Spleen (tissue), 13 donors: Measurements from ENCODE around the gene OR8A1. TPM values are rescaled to one million over a fixed set of nuclear protein-coding genes. Genes with fewer than 3 reads are reported as not detected.

Experiments
- DNase-seq: peaks from one replicate; pipeline ENCODE4 v3.0.0-alpha.2; 2020
- H3K27ac ChIP-seq, 8 donors: fragments of 200-600 bp; sonication (generic) in 7 of 8; 1 replicate in 4 of 8; 2 replicates in 4 of 8; pipeline versions ENCODE4 v1.5.0 to v1.8.0; 2016 to 2021; ENCODE audit warnings: inconsistent platforms in 4 of 8, mild to moderate bottlenecking in 4 of 8, moderate library complexity in 1 of 8
- H3K27me3 ChIP-seq, 7 donors: fragments of 200-600 bp; sonication (generic) in 6 of 7; replicated peaks in 1 of 7; 1 replicate in 4 of 7; 2 replicates in 3 of 7; pipeline versions ENCODE4 v1.5.0 to v1.8.0; 2016 to 2021; ENCODE audit warnings: inconsistent platforms in 3 of 7, mild to moderate bottlenecking in 1 of 7
- H3K36me3 ChIP-seq, 6 donors: fragments of 200-600 bp; sonication (generic) in 5 of 6; 1 replicate in 4 of 6; 2 replicates in 2 of 6; pipeline versions ENCODE4 v1.5.0 to v1.8.0; 2016 to 2021; ENCODE audit warnings: inconsistent platforms in 2 of 6
- H3K4me1 ChIP-seq, 6 donors: fragments of 200-600 bp; sonication (generic) in 5 of 6; 1 replicate in 3 of 6; 2 replicates in 3 of 6; pipeline versions ENCODE4 v1.5.0 to v1.8.0; 2016 to 2021; ENCODE audit warnings: inconsistent platforms in 3 of 6
- H3K4me3 ChIP-seq, 8 donors: fragments of 200-600 bp; sonication (generic) in 7 of 8; 1 replicate in 4 of 8; 2 replicates in 4 of 8; pipeline versions ENCODE4 v1.5.0 to v1.8.0; 2016 to 2021; ENCODE audit warnings: inconsistent platforms in 4 of 8, mild to moderate bottlenecking in 4 of 8, moderate library complexity in 2 of 8
- H3K9me3 ChIP-seq, 8 donors: fragments of 200-600 bp; sonication (generic) in 7 of 8; 1 replicate in 4 of 8; 2 replicates in 4 of 8; pipeline versions ENCODE4 v1.5.0 to v1.8.0; 2016 to 2021; ENCODE audit warnings: inconsistent platforms in 4 of 8
- CTCF ChIP-seq, 11 experiments: fragments of 200-600 bp in 7 of 11; fragments of 450-650 bp in 4 of 11; sonication (generic) in 4 of 11; IDR thresholded peaks in 8 of 11; conservative IDR thresholded peaks in 3 of 11; 1 replicate in 7 of 11; 2 replicates in 4 of 11; pipeline versions ENCODE4 v1.4.0 to v1.8.0; 2016 to 2021; ENCODE audit warnings: antibody characterized with exemption in 11 of 11, inconsistent platforms in 4 of 11, mild to moderate bottlenecking in 1 of 11
- POLR2A ChIP-seq, 3 donors: fragments of 450-650 bp; IDR thresholded peaks; one replicate each; pipeline ENCODE4 v1.5.1; 2017; ENCODE audit warnings: antibody characterized with exemption in 3 of 3, mild to moderate bottlenecking in 1 of 3
- POLR2AphosphoS5 ChIP-seq, 3 donors: sonication (generic); formaldehyde crosslinking; IDR thresholded peaks; one replicate each; pipeline ENCODE4 v1.5.1; 2017; ENCODE audit warnings: antibody characterized with exemption in 3 of 3
- WGBS, 5 donors: extraction: QIAGEN DNeasy Blood & Tissue Kit in 3 of 5; methylation state at CpG; one replicate each; pipeline versions ENCODE4 v1.1.5 to v1.1.7; 2013 to 2018; 5-methylcytosine and 5-hydroxymethylcytosine counted together
- intact Hi-C: fragments of 100-400 bp; cut with DNase I; formaldehyde crosslinking; loops from one replicate; pipeline ENCODE4 v1.15.0; 2023; ENCODE audit warnings: low total_unique reads
- long read RNA-seq, 2 donors: transcript quantifications; one replicate each; lab custom pipeline, GENCODE V29; 2026
- polyA plus RNA-seq, 3 donors: library from polyadenylated mRNA; stranded (reverse); fragments of 200-250 nt; gene quantifications; one replicate each; pipeline ENCODE4 v1.2.1, GENCODE V29; 2013
- total RNA-seq, 7 donors: library from RNA; depleted of rRNA in 3 of 7; stranded (reverse); fragments of >200 nt in 3 of 7; fragmentation: NEBNext Ultra II Directional in 4 of 7; extraction: Animal tissue kit (Norgen Biotek cat#: 25700) in 4 of 7; gene quantifications; one replicate each; pipeline versions ENCODE4 v1.1.0 to v1.2.1, GENCODE V29; 2016 to 2021
- donor health status: healthy with polysubstance abuse.
- donor health status: DM: no; HTN: no; CAD: no; lungs with moderate emphysema.
- donor health status: DM: no; HTN: no; CAD: no.
- donor health status: Bipolar disorder and iron deficiency.
- donor health status: healthy.
- donor health status: DM: no; HTN: no; CAD: no.
- donor health status: DM: yes; HTN: yes; CAD: no.

OR8A1 gene
- total RNA-seq: not detected
- polyA plus RNA-seq: not detected
- long read RNA-seq, donor 1: 0 reads
- long read RNA-seq, donor 2: 0 reads

- H3K9me3 ChIP-seq: no peaks in the 10 kb centered on the region
- no peak within 1 kb of the TSS for H3K4me3 ChIP-seq
- H3K27ac ChIP-seq: no peak within 1 kb of the TSS
- TF ChIP-seq POLR2A (IDR thresholded peaks at IDR 0.05): no peak
- no peak for TF ChIP-seq POLR2AphosphoS5 (IDR thresholded peaks at IDR 0.05)
- no peak for TF ChIP-seq CTCF (IDR thresholded peaks at IDR 0.05 in 8 of 11, conservative IDR thresholded peaks at IDR 0.05 in 3 of 11)
- H3K27me3 ChIP-seq: peaks cover 0 to 4% (median 0%) of the 10 kb centered on the region in 7 donors
- intact Hi-C loops: no loop called here
- no peak for DNase-seq
- WGBS, 5 donors: 26 to 60% (median 59%) methylated on average over 4 of the region's 4 CpGs
- H3K4me1 ChIP-seq: no peaks in the 10 kb centered on the region
- no peaks in the 10 kb centered on the region for H3K36me3 ChIP-seq
Observed at GRCh38 chr11:124569697-124570096, at the start of gene OR8A1. Gene OR8A1, plus strand, starts transcription at chr11:124569997. Its CDS starts 123 bp downstream, at chr11:124570120.

GRCh38 chr11:124520550-124520854 is 49.3 kb upstream of the OR8A1 start:
- H3K4me1 ChIP-seq: no peaks in the 10 kb centered on the region
- intact Hi-C loops: no loop called here
- no peaks in the 10 kb centered on the region for H3K9me3 ChIP-seq
- H3K4me3 ChIP-seq: no peak overlapping the region
- no peaks in the 10 kb centered on the region for H3K27me3 ChIP-seq
- 68 to 89% (median 74%) methylated on average over 1 of the region's 1 CpG for WGBS, 5 donors
- H3K27ac ChIP-seq: no peak overlapping the region
- H3K36me3 ChIP-seq: no peaks in the 10 kb centered on the region
- DNase-seq: no peak
- TF ChIP-seq POLR2A (IDR thresholded peaks at IDR 0.05): no peak
- no peak for TF ChIP-seq CTCF (IDR thresholded peaks at IDR 0.05 in 8 of 11, conservative IDR thresholded peaks at IDR 0.05 in 3 of 11)
- TF ChIP-seq POLR2AphosphoS5 (IDR thresholded peaks at IDR 0.05): no peak

- H3K36me3 ChIP-seq: no peaks in the 10 kb centered on the region
- no peak for TF ChIP-seq POLR2AphosphoS5 (IDR thresholded peaks at IDR 0.05)
- no peak for TF ChIP-seq CTCF (IDR thresholded peaks at IDR 0.05 in 8 of 11, conservative IDR thresholded peaks at IDR 0.05 in 3 of 11)
- no peak for TF ChIP-seq POLR2A (IDR thresholded peaks at IDR 0.05)
- WGBS, 5 donors: 61 to 78% (median 76%) methylated on average over 2 of the region's 2 CpGs
- H3K4me1 ChIP-seq: no peaks in the 10 kb centered on the region
- peaks cover 0 to 9% (median 0%) of the 10 kb centered on the region in 7 donors for H3K27me3 ChIP-seq
- no peak for DNase-seq
- peaks cover 0 to 7% (median 1%) of the 10 kb centered on the region in 8 donors for H3K9me3 ChIP-seq
- intact Hi-C loops: no loop called here
- no peak overlapping the region for H3K27ac ChIP-seq
- H3K4me3 ChIP-seq: no peak overlapping the region
Observed at GRCh38 chr11:124533626-124534025, 36.2 kb upstream of the OR8A1 start.

GRCh38 chr11:124534051-124534450 is 35.7 kb upstream of the OR8A1 start:
- no peak overlapping the region for H3K4me3 ChIP-seq
- H3K27me3 ChIP-seq: peaks cover 0 to 9% (median 0%) of the 10 kb centered on the region in 7 donors
- H3K4me1 ChIP-seq: no peaks in the 10 kb centered on the region
- no peaks in the 10 kb centered on the region for H3K36me3 ChIP-seq
- no peak for TF ChIP-seq CTCF (IDR thresholded peaks at IDR 0.05 in 8 of 11, conservative IDR thresholded peaks at IDR 0.05 in 3 of 11)
- TF ChIP-seq POLR2AphosphoS5 (IDR thresholded peaks at IDR 0.05): no peak
- no peak for TF ChIP-seq POLR2A (IDR thresholded peaks at IDR 0.05)
- H3K9me3 ChIP-seq: peaks cover 0 to 3% (median 0%) of the 10 kb centered on the region in 8 donors
- no peak for DNase-seq
- H3K27ac ChIP-seq: no peak overlapping the region
- WGBS, 5 donors: 69 to 84% (median 73%) methylated on average over 2 of the region's 2 CpGs
- intact Hi-C loops: no loop called here
